H1 (cell line): Measurements from ENCODE around the gene MMP7. TPM values are rescaled to one million over a fixed set of nuclear protein-coding genes. Genes with fewer than 3 reads are reported as not detected.

Experiments
- CEBPB ChIP-seq: IDR thresholded peaks from 2 replicates; pipeline ENCODE4 v1.6.1; 2012; ENCODE audit warnings: low read depth, low read length
- EP300 ChIP-seq, 2 experiments: IDR thresholded peaks; 1 replicate in 1 of 2; 2 replicates in 1 of 2; pipeline ENCODE4 v1.6.1; 2011 to 2012; ENCODE audit warnings: low read depth in 2 of 2, low read length in 2 of 2, mild to moderate bottlenecking in 2 of 2, borderline replicate concordance in 1 of 2, inconsistent platforms in 1 of 2, moderate library complexity in 1 of 2
- GTF2F1 ChIP-seq: IDR thresholded peaks from 2 replicates; pipeline ENCODE4 v1.6.1; 2012; ENCODE audit warnings: low read depth, low read length, improper control_type of control experiment, borderline replicate concordance
- JUN ChIP-seq: IDR thresholded peaks from 2 replicates; pipeline ENCODE4 v1.6.1; 2011; ENCODE audit warnings: low read depth, mild to moderate bottlenecking, improper control_type of control experiment, low read length
- SAP30 ChIP-seq: fragments of 300-600 bp; sonication (generic); IDR thresholded peaks from 2 replicates; pipeline ENCODE4 v1.7.1; 2012; ENCODE audit warnings: low read length, moderate library complexity, mild to moderate bottlenecking, inconsistent platforms; ENCODE audit not compliant: insufficient read depth, insufficient replicate concordance
- TAF7 ChIP-seq: optimal IDR thresholded peaks from 2 replicates; pipeline ENCODE3; 2011; ENCODE audit warnings: low read depth, mild to moderate bottlenecking, inconsistent platforms, low read length, moderate library complexity, borderline replicate concordance
- polyA plus RNA-seq, 7 experiments: library from polyadenylated mRNA; depleted of rRNA in 3 of 7; stranded (reverse) in 5 of 7; unstranded in 2 of 7; fragments of >200 nt in 5 of 7; fragments of 200-250 nt in 2 of 7; gene quantifications; 1 replicate in 5 of 7; 2 replicates in 1 of 7; 4 replicates in 1 of 7; pipeline versions ENCODE4 v1.2.1 to v1.2.3, GENCODE V29; 2011 to 2013; ENCODE audit warnings: missing spikeins in 2 of 7, mixed read lengths in 2 of 7
- total RNA-seq: library from RNA; stranded (reverse); fragmentation: NEBNext Ultra II Directional; extraction: Animal tissue kit (Norgen Biotek cat#: 25700); gene quantifications from 2 replicates; pipeline ENCODE4 v1.2.1, GENCODE V29; 2021

Gene MMP7
- total and polyA plus RNA-seq, 2 of the 8 experiments (the other 6 are each of a cell fraction or from before 2014, with no cell fraction given): not detected

- TF ChIP-seq EP300 (IDR thresholded peaks at IDR 0.05; ENCODE audit: borderline replicate concordance in 1 of 2, low read depth in 2 of 2, low read length in 2 of 2) (no peak), GTF2F1 (no peak), TAF7 (no peak), SAP30 (no peak), JUN (no peak), CEBPB (no peak)
- TF ChIP-seq, all 59 proteins: peak for 0
These were observed 3.5 kb downstream of the MMP7 start (continued) for GRCh38 chr11:102527041-102527440.
